Panc1 (cell line): ENCODE measurements around the gene ERMP1. TPM values are rescaled to one million over a fixed set of nuclear protein-coding genes. Genes with fewer than 3 reads are reported as not detected.

Experiments
- ATAC-seq: fragments of 200-7000 bp; cut with Tn5 transposase; 2 replicates; pipeline ENCODE4 v1.9.1; 2020; ENCODE audit warnings: mild to moderate bottlenecking, moderate library complexity
- BruUV-seq: library from RNA; stranded (reverse); fragments of 400-500 nt; replicated peaks from 2 replicates; lab custom pipeline; 2021; lab: Mats Ljungman, UMichigan
- CTCF ChIA-PET: fragments of 300-600 bp; sonication (Branson Sonifier 250); formaldehyde crosslinking; loops from one replicate; lab custom pipeline; 2022; ENCODE audit warnings: antibody characterized with exemption; lab: Charles Lee
- POLR2A ChIA-PET: fragments of 300-600 bp; sonication (Branson Sonifier 250); formaldehyde crosslinking; loops from one replicate; lab custom pipeline; 2022; ENCODE audit warnings: antibody characterized with exemption; lab: Charles Lee
- DNase-seq: peaks from one replicate; pipeline ENCODE4 v3.0.0-alpha.2; 2010; ENCODE audit warnings: low read depth, low spot score
- H3K27ac ChIP-seq: 2 replicates; pipeline ENCODE4 v1.5.1; 2011; ENCODE audit warnings: mild to moderate bottlenecking, low read length, inconsistent platforms
- H3K27me3 ChIP-seq: fragments of 200-500 bp; sonication (Bioruptor generic); 2 replicates; pipeline ENCODE4 v1.6.0; 2014; ENCODE audit warnings: low read length, inconsistent platforms; ENCODE audit not compliant: control insufficient read depth, insufficient read depth
- H3K36me3 ChIP-seq: fragments of 200-500 bp; sonication (Bioruptor generic); 2 replicates; pipeline ENCODE4 v1.5.1; 2014; ENCODE audit warnings: inconsistent platforms, mild to moderate bottlenecking, low read length, moderate library complexity; ENCODE audit not compliant: control insufficient read depth, insufficient read depth
- H3K4me1 ChIP-seq: 2 replicates; pipeline ENCODE4 v1.5.1; 2011; ENCODE audit warnings: inconsistent platforms, mild to moderate bottlenecking, low read length, moderate library complexity; ENCODE audit not compliant: control insufficient read depth, insufficient read depth
- H3K4me3 ChIP-seq, 2 experiments: 2 replicates each; pipeline ENCODE4 v1.5.1; 2011 to 2012; ENCODE audit warnings: low read depth in 2 of 2, low read length in 2 of 2, mild to moderate bottlenecking in 2 of 2, inconsistent platforms in 1 of 2, moderate library complexity in 1 of 2
- H3K9me3 ChIP-seq: fragments of 200-500 bp; sonication (Bioruptor generic); 2 replicates; pipeline ENCODE4 v1.5.1; 2014; ENCODE audit warnings: low read depth, mild to moderate bottlenecking, inconsistent platforms, low read length, moderate library complexity; ENCODE audit not compliant: control insufficient read depth, insufficient read depth
- POLR2AphosphoS5 ChIP-seq: IDR thresholded peaks from 2 replicates; pipeline ENCODE4 v1.6.1; 2012; ENCODE audit warnings: mild to moderate bottlenecking, low read depth, low read length, moderate library complexity
- REST ChIP-seq, 2 experiments: IDR thresholded peaks; 2 replicates each; pipeline ENCODE4 v1.6.1; 2011 to 2012; ENCODE audit warnings: low read depth in 2 of 2, control low read depth in 1 of 2, low read length in 1 of 2, mild to moderate bottlenecking in 1 of 2, moderate library complexity in 1 of 2; ENCODE audit not compliant: insufficient read depth in 1 of 2
- SIN3A ChIP-seq: IDR thresholded peaks from 2 replicates; pipeline ENCODE4 v1.6.1; 2012; ENCODE audit warnings: low read depth, mild to moderate bottlenecking, low read length, moderate library complexity, borderline replicate concordance; ENCODE audit not compliant: insufficient read depth
- TCF7L2 ChIP-seq: IDR thresholded peaks from 2 replicates; pipeline ENCODE4 v1.6.1; 2011; ENCODE audit warnings: mild to moderate bottlenecking, low read depth, low read length, inconsistent platforms
- in situ Hi-C: cut with HindIII; loops from 2 replicates; pipeline ENCODE4 v1.10.0; 2016; ENCODE audit warnings: low sequenced_read_pairs, low pct_unique_long_range_greater_than_20kb
- intact Hi-C: fragments of 100-400 bp; cut with micrococcal nuclease; formaldehyde crosslinking; loops from one replicate; pipeline ENCODE4 v1.10.0; 2022; ENCODE audit not compliant: unreplicated experiment
- total RNA-seq: library from RNA; stranded (reverse); gene quantifications from one replicate; pipeline ENCODE4 v1.2.1, GENCODE V29; 2021; ENCODE audit not compliant: unreplicated experiment
- TF ChIP-seq, protein P1 (sequence below): fragments of 450-650 bp; IDR thresholded peaks from 2 replicates; pipeline ENCODE4 v1.5.1; 2017; ENCODE audit warnings: mild to moderate bottlenecking

The ERMP1 gene
- total RNA-seq, 1 experiment from 2014 or later, result 38.4 TPM

- no peak for TF ChIP-seq SIN3A
- no peak for TF ChIP-seq TCF7L2
- TF ChIP-seq REST (IDR thresholded peaks at IDR 0.05; ENCODE audit: insufficient read depth in 1 of 2, low read depth in 2 of 2, low read length in 1 of 2), result no peak
- no peak for TF ChIP-seq POLR2AphosphoS5
- TF ChIP-seq, protein P1, sequence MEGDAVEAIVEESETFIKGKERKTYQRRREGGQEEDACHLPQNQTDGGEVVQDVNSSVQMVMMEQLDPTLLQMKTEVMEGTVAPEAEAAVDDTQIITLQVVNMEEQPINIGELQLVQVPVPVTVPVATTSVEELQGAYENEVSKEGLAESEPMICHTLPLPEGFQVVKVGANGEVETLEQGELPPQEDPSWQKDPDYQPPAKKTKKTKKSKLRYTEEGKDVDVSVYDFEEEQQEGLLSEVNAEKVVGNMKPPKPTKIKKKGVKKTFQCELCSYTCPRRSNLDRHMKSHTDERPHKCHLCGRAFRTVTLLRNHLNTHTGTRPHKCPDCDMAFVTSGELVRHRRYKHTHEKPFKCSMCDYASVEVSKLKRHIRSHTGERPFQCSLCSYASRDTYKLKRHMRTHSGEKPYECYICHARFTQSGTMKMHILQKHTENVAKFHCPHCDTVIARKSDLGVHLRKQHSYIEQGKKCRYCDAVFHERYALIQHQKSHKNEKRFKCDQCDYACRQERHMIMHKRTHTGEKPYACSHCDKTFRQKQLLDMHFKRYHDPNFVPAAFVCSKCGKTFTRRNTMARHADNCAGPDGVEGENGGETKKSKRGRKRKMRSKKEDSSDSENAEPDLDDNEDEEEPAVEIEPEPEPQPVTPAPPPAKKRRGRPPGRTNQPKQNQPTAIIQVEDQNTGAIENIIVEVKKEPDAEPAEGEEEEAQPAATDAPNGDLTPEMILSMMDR, result no peak
- no peak for ATAC-seq
- no TSS peak for BruUV-seq
- intact Hi-C loops (no loop called here), in situ Hi-C loops (no loop called here)
- ChIA-PET POLR2A (no interaction called here), CTCF (no interaction called here)
- no peak overlapping the region for H3K27ac ChIP-seq
- no peak overlapping the region for H3K4me3 ChIP-seq
- H3K4me1 ChIP-seq, result no peaks in the 10 kb centered on the region
- DNase-seq, result no peak
- H3K9me3 ChIP-seq, result no peaks in the 10 kb centered on the region
- no peaks in the 10 kb centered on the region for H3K36me3 ChIP-seq
- no peaks in the 10 kb centered on the region for H3K27me3 ChIP-seq
These were observed 97.8 kb downstream of the ERMP1 start for GRCh38 chr9:5735072-5735471.

Other genes starting within 250 kb of the ERMP1 start
- 7.0 TPM for gene RIC1, start 204.0 kb downstream of the ERMP1 start, total RNA-seq
- not detected for gene MLANA, start 57.8 kb upstream of the ERMP1 start, total RNA-seq
- 3.9 TPM for gene RANBP6, start 182.5 kb upstream of the ERMP1 start, total RNA-seq